Measurements from ENCODE around the gene RNFT2. TPM values are rescaled to one million over a fixed set of nuclear protein-coding genes. Genes with fewer than 3 reads are reported as not detected.
"Not testable (repeated sequence)": the region's sequence is repeated elsewhere in the genome, so short reads cannot be mapped to it uniquely, and the experiment has no call there.

RNFT2 gene
- polyA plus RNA-seq, 12 donors = 1.0 to 2.1 (median 1.3) TPM; not detected in 2

DNA sequence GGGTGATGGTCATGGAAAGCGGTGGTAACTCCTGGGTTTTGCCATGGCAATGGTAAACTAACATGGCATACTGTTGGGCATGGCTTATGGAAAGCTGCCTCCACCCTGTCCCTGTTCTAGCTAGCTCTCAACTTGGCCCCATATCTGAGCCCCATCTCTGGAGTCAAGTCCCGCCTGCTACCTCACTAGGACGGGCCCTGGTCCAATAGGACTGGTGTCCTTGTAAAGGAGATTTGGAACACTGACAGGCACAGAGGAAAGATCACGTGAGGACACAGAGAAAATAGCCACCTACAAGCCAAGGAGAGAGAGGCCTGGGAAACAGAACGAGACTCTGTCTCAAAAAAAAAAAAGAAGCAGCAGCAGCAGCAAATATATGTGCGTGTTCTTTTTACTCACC lies 59.8 kb downstream of the RNFT2 start:
- no peak for DNase-seq

DNA sequence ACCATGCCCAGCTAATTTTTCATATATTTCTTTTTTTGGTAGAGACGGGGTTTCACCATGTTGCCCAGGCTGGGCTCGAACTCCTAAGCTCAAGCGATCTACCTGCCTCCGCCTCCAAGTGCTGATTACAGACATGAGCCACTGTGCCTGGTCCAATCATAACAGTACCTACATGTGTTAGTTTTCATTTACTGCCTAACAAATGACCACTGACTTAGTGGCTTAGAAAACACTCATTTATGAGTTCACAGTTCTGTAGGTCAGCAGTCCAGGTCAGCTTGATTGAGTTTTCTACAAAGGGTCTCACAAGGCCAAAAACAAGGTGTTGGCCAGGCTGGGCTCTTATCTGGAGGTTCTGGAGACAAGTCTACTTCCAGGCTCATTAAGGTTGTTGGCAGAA lies 60.6 kb downstream of the RNFT2 start:
- no peak for DNase-seq

DNA sequence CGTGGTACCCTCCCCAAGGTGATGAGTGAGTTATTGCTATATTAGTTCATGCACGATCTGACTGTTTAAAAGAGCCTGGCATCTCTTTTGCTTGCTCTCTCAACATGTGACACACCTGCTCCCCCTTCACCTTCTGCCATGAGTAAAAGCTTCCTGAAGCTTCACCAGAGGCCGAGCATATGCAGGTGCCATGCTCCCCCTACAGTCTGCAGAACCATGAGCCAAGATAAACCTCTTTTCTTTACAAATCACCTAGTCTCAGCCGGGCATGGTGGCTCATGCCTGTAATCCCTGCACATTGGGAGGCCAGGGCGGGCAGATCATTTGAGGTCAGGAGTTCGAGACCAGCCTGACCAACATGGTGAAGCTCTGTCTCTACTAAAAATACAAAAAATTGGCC lies 61.8 kb downstream of the RNFT2 start:
- DNase-seq = no peak

DNA sequence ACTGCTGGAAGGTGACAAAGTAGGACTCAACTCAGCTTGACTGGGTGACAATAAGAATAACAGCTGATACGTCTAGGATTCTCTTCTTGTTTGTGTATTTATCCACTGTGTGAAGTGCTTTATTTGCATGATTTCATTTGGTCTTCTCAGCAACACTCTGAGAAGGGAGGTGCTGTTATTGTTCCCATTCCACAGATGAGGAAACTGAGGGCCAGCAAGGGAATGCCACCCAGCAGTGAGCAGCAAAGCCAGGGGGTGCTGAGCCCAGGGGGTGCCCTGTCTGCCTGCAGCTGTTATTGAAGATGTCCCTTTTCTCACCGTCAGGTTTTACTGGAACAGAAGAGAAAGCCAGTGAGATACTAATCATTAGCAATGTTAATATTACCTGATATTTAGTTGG lies 62.8 kb downstream of the RNFT2 start:
- DNase-seq = no peak

DNA sequence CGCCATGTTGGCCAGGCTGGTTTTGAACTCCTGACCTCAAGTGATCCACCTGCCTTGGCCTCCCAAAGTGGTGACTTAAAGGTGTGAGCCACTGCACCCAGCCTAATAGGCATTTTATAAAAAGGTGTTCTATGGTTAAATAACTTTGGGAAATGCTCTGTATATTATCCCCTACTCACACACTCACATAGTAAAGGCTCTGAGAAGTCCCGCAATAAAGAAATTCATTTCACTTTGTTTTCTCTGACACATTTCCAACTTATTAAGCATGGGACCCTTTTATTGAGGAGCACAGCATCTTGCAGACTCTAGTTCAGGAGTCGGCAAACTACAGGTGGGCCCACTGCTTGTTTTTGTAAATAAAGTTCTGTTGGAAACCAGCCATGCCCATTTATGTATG lies 63.9 kb downstream of the RNFT2 start:
- DNase-seq = no peak

DNA sequence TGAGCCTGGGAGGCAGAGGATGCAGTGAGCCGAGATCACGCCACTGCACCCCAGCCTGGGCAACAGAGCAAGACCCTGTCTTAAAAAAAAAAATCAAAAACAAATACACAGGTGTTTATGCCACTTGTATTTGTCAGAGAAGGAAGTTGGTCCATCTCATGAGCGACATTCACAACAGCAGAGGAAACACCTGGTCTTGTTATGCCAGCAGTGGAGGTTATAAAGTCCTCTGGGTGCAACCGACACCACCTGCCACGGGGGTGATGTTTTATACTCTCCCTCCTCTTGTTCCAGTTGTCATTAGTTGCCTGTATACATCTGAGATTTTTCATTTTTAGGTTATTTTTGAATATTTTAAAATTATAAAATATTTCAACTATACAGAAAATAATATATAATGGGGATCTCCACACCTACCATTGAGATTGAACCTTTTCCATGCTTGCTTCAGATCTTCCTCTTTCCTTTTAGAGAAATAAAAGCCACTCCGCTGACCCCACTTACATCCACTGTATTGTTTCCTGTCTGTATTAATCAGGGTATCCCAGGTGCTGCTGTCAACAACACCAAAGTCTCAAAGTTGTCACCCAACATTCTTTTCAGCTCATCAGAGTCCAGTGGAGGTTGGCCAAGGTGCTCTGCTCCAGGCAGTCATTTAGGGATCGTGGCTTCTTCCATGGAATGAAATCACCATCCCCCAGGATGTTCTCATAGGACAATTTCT lies 65.1 kb downstream of the RNFT2 start:
- DNase-seq = no peak

DNA sequence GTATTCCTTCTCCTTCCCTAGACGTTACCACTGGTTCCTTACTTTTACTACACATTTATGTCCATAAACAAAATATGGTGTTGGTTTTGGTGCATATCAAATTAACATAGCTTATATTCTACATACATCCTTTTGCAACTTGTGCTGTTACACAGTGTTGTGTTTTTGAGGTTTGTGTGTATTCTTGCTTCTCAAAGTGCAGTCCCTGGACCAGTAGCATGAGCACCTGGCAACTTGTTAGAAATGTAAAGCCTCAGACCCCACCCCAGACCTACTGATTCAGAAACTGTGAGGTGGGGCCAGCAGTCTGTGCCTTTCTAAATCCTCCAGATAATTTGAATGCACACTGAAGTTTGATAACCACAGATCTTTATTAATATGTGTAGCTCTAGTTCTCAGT lies 65.9 kb downstream of the RNFT2 start:
- no peak for DNase-seq

DNA sequence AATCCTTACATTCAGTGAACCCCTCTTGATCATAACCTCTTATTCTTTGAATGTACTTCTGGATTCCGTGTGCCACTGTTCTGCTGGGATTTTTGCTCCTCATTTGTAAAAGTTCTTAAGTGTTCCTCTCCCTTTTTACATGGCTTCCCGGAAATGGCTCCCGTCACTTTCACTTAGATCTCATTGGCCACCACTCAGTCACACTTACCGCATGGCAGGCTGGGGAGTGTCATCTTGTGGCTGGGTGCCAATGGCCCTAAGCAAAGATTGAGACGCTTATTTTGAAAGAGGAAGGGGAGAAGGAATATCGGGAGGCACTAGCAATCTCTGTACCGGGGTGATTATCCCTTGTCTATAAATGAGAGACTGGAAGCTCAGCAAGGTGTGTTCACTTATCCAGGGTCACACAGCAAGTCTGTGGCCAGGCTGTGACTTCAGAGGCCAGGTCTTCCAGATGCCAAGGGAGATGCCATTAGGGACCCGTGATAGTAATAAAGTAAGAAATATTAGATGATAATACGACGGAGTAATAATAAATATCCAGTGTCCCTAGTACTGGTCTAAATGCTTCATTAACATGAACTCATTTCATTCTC lies 68.8 kb downstream of the RNFT2 start:
- DNase-seq = no peak

DNA sequence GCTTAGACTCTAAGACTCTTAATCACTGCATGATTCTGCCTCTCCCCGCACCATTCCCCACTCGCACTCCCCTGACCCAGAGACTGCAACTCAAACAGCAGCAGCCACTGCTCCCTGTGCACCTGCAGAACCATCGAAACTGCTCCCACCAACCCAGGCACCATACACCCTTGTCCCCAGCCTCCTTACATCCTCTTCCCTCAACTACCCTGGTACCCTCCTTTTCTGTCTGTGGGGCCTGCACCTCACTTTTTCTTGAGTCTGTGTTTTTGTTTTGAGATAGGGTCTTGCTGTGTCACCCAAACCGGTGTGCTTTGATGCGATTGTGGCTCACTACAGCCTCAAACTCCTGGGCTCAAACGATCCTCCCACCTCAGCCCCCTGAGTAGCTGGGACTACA lies 69.4 kb downstream of the RNFT2 start:
- DNase-seq = no peak

DNA sequence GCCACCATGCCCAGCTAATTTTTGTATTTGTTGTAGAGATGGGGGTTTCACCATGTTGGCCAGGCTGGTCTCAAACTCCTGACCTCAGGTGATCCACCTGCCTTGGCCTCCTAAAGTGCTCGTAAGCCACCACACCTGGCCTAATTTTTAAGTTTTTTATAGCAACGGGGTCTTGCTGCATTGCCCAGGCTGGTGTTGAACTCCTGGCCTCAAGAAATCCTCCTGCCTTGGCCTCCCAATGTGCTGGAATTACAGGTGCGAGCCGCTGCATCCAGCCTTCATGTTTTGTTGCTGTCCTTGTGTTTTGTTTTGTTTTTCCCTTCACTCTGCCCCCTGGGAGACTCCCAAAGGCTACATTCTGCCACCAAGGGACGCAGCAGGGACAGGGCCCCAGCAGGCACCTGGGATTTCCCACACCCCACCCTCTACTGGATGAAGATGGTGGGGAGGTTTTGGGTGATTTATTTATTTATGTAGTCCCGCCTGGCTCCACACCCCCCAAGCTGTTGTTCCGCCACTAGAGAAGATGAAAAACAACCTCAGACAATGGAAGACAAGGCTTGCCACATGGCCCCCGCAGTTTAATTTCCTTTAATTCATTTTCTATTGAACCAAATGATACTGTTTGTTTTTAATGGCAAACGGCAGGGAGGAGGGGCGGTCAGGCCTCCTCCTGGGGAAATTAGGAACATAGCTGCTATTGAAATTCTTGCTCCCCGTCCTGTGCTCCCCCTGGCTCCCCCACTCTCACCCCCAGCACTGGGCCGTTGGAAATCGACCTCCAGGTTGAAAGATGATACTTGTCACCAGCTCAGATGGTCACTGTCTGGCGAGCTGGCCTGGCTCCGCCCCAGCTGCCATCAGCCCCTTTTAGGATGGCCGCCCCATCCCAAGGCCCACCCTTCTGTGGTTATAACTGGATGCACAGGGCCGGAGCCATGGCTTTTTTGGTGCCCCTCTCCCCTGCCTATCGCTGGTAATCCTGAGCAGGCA lies 70.3 kb downstream of the RNFT2 start:
- no peak for DNase-seq

DNA sequence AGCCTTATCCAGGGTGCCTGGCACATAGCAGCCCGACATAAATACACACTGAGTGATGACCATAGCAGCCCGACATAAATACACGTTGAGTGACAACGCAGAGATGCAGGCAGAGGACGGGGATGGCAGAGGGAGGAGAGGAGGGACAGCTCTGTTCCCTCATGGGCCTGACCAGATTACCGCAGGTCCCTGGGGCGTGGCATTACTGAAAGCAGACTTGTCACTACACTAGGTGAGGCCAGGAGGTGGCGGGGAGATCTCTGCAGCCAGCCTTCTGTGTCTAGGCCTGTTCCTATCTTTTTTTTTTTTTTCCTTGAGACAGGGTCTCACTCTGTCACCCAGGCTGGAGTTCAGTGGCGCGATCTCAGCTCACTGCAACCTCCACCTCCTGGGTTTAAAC lies 74.1 kb downstream of the RNFT2 start:
- no peak for DNase-seq

DNA sequence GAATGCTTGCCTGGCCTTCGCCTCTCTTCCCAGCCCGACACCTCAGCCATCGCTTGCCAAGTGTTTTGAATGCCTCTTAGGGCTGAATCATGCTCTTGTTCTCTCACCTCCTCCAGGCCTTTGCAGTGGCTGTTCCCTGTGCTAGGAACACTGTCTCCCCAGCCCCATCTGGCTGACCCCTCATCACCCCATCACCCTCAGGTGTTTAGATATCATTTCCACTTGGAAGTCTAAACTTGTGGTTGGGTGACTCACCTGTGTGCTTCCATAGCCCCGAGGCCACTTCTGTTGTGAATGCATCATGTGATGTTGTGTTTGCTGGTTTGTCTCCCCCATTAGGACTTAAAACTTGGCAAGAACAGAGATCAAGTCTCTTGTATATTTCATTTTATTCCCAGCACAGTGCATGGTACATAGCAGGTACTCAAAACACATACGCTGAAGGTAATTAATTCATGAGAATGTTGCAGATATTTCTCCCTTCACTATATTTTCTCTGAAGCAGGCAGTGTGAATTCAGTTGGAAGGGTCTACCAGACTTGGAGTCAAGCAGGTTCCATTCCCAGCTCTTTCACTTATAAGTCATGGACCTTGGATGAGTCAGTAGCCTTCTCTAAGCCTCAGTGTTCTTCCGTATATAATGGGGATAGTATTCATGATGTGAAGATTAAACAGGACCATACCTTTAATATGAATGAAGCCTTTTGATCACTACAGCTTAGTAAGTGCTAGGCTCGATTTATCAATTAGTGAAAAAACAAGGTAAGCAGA lies 75.3 kb downstream of the RNFT2 start:
- DNase-seq = no peak

DNA sequence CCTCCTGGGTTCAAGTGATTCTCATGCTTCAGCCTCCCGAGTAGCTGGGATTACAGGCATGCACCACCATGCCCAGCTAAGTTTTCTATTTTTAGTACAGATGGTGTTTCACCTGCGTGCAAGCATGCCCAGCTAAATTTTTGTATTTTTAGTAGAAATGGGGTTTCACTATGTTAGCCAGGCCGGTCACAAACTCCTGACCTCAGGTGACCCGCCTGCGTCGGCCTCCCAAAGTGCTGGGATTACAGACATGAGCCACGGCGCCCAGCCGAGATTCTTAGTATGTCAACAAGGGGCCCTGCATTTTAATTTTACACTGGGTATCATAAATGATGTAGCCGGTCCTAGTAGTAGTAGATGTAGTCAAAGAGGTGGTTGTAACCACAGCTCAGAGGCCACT lies 76.7 kb downstream of the RNFT2 start:
- not testable (repeated sequence) for DNase-seq

DNA sequence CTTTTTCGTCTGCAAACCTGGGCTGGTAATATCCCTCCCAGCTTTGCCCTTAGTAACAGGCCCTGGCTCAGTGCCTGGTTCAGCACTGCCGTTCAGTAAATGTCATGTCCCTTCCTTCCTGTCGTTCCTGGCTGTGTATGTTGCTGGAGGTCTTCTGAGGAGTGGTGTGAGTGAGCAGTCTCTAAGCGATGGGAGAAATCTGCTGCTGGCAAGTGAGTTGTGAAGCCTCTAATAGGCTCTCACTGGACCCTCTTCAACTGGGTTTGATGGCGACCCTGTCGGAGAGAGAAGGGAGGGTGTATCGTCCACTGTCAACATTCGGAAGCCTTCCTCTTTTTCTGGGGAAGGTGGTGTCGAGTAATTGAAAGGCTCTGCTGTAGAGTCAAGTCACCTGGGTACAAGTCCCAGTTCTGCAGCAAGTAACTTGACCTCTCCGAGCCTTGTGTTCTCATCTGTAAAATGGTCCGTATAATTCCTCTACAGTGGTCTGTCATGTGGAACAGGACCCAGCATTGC lies 80.3 kb downstream of the RNFT2 start:
- peak; percentile 37 for DNase-seq

DNA sequence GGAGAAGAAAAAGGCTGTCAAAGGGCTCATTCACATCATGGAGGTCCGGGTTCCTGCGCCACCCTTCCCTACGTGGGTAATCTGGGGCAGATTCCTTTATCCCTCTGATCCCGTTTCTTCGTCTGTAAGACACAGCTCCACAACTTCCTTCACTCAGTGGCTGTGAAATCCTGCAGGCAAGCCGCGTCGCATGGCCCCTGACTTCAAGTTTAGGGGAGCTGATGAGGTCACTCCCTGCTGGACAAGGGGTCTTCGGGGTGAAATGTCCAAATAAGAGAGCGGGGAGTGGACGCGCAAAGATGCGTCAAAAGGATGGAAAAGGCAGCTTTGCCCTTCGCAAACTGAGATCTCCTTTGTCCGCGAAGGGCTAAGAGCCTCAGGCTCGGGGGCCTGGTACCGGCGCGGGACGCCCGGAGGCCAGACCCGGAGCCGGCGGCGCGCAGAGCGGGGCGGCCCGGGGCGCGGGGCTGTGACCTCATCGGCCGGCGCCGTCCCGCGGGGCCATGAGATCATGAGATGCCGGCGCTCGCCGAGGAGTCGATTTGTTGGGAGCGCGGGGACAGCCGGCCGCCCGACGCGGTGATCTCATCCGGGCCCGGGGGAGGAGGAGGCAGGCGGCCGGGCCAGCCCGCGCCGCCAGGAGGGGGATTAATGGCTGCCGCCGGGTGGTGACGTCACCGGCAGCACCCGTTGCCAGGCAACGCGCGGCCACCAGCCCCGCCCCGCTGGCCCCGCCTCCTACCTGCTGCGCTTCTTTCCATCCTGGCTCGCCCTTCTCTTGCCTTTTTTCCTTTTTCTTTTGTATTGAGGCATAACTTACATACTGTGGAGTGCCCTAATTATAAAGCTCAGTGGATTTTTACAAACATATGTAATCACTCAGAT lies 81.1 kb downstream of the RNFT2 start:
- DNase-seq = peak; percentile 86

DNA sequence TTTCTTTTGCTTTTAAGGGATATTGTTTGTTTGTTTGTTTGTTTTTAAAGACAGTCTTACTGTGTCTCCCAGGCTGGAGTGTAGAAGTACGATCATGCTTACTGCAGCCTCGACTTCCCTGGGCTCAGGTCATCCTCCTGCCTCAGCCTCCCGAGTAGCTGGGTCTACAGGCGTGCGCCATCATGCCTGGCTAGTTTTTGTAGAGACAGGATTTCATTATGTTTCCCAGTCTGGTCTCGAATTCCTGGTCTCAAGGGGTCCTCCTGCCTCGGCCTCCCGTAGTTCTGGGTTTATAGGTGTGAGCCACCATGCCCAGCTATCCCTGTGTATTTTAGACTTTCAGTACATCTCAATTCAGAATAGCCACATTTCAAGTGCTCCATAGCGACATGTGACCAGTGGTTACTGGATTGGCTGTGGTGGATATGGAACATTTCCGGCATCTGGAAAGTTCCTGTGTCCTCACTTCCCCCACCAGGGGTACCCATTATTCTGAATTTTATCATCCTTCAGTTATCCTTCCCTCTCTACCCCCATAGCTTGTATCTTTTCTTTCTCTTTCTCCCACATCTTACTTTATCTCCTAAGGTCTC lies 82.0 kb downstream of the RNFT2 start:
- DNase-seq = no peak

DNA sequence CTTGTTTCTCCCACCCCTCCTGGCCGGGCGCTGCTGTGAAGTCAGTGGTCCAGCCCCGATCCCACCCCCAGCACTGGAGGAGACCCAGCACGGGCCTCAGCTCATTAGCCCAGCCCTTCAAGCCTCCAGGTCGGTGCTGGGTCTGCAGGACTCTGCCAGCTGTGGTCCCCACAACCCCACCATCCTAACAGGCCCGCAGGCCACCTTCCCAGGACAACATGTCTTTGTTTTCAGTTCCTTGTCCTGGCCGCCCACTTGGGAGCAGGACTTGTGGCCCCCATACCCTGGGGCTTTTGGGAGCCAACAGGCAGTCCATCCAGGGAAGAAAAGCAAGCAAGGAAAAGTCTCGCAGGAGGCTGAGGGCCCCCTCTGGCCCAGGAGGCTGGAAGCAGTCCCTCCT lies 83.2 kb downstream of the RNFT2 start:
- no peak for DNase-seq

DNA sequence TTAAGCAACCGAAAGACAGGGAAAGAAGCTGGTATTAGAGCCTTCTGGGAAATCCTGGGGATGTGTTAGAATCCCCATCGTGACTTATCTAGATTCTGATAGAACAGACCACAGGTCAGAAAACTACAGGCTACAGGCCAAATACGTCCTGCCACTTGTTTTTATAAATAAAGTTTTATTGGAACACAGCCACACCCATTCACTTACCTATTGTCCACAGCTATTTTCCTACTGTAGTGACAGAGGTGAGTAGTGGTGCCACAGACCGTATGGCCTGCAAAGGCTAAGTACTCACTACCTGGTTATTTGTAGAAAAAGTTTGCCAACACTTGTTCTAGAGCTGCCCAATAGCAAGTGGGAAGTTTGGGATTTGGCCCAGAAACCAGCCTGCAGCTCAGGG lies 89.3 kb downstream of the RNFT2 start:
- no peak for DNase-seq

DNA sequence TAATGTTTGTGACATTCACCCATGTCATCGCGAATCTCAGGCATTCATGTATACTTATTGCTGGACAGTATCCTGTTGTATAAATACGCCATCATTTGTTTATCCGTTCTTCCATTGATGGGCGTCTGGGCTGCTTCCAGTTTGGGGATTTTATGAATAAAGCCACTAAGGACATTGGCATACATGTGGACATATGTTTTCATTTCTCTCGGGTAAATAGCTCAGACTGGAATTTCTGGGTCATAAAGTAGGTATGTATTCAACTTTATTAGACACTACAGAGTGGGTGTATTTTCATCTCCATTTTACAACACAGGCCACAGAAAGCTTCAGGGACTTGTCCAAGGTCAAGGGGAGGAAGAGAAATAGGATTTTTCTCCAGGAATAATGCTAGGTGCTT lies 94.2 kb downstream of the RNFT2 start:
- no peak for DNase-seq

DNA sequence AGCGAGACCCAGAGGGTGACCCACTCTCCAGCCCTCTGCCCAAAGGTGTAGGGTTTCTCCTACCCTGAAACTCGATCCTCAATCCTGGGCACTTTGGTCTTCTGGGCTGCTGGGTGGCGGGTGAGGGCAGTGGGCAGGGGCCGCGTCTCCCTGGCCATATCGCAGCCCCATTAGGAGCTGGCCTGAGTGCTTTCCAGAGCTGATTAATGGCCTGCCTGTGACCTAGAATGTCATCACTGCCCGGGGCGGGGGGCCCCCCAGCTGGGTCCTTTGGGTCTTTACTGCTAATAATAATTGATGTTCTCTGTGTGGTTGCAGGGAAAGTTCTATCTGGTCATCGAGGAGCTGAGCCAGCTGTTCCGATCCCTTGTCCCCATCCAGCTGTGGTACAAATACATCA lies 95.4 kb downstream of the RNFT2 start:
- no peak for DNase-seq
